Heart left ventricle (tissue), 13 donors: ENCODE results near the gene SLC19A2.

Experiments used
- POLR2A ChIP-seq, 2 donors: fragments of 450-650 bp; IDR thresholded peaks; one replicate each; pipeline ENCODE4 v1.6.1; 2017; ENCODE audit warnings: antibody characterized with exemption in 2 of 2, mild to moderate bottlenecking in 2 of 2, moderate library complexity in 2 of 2
- TF ChIP-seq, protein P1 (sequence below), 12 donors: fragments of 200-600 bp; sonication (generic) in 4 of 12; IDR thresholded peaks; one replicate each; pipeline versions ENCODE4 v1.5.0 to v1.8.0; 2018 to 2022; ENCODE audit warnings: antibody characterized with exemption in 12 of 12, mild to moderate bottlenecking in 5 of 12
- donor health status: ischemic (EF 13 %, LVEDD 7.1; RV severe dilation, severe dysfunction).
- donor health status: DM: no; HTN: yes; CAD: no.
- donor health status: DM: no; HTN: no; CAD: no.
- donor health status: ischemic (EF 25% LVEDD 6.9; RV normal size, moderate dysfunction).
- donor health status: ischemic (EF 25% LVEDD 5.7; RV mildly dilated, moderate dysfunction).
- donor health status: ischemic (EF 35%, LVEDD 5.7; RV mildly dilated, moderate dysfunction).
- donor health status: nonischemic (EF 11% LVEDD 7.7; RV severe dilation, severe dysfunction).
- donor health status: DM: yes; HTN: yes; CAD: no.
- donor health status: PGD.
- donor health status: ischemic (EF 29% LVEDD 5.4; RV normal size, mild dysfunction).
- donor health status: nonischemic (EF 23%, LVEDD 6.1; RV moderate dilation, normal function).

DNA sequence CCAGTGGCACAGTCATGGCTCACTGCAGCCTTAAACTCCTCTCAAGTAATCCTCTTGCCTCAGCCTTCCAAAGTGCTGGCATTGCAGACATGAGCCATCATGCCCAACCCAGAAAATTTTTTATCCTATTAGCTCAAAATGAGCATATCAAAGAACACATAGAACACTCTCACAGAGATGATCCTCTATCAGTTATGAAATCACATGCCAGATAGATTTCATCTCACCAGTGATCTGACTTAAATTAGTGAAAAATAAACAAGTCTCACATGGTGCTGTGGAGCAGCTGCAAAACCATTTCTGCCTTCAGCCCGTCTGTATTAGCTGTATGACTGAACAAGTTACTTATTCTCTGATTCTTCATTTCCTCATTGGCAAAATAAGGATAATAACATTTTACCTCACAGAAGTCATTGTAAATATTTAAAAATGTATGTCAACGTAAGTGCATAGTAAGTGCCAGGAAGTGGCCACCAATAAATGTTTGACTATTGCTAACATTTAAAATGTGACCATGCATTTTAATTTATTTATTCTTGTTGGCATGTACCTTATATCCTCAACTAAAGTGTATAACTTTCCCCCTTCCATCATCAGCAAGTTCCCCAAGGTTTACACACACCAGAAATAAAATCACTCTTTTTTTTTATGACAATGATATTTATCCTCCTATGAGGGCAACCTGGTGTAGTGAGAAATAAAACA lies 29.0 kb upstream of the SLC19A2 start:
- no peak for TF ChIP-seq POLR2A (IDR thresholded peaks at IDR 0.05)
- TF ChIP-seq, protein P1, sequence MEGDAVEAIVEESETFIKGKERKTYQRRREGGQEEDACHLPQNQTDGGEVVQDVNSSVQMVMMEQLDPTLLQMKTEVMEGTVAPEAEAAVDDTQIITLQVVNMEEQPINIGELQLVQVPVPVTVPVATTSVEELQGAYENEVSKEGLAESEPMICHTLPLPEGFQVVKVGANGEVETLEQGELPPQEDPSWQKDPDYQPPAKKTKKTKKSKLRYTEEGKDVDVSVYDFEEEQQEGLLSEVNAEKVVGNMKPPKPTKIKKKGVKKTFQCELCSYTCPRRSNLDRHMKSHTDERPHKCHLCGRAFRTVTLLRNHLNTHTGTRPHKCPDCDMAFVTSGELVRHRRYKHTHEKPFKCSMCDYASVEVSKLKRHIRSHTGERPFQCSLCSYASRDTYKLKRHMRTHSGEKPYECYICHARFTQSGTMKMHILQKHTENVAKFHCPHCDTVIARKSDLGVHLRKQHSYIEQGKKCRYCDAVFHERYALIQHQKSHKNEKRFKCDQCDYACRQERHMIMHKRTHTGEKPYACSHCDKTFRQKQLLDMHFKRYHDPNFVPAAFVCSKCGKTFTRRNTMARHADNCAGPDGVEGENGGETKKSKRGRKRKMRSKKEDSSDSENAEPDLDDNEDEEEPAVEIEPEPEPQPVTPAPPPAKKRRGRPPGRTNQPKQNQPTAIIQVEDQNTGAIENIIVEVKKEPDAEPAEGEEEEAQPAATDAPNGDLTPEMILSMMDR (IDR thresholded peaks at IDR 0.05): no peak
